Heart left ventricle (tissue), 16 donors: ENCODE data around the gene TRIM67. TPM values are rescaled to one million over a fixed set of nuclear protein-coding genes. Genes with fewer than 3 reads are reported as not detected.
"Not testable (repeated sequence)": the region's sequence is repeated elsewhere in the genome, so short reads cannot be mapped to it uniquely, and the experiment has no call there.

ENCODE experiments used
- ATAC-seq, 4 donors: fragments of 200-7000 bp; cut with Tn5 transposase; one replicate each; pipeline ENCODE4 v1.9.1; 2020 to 2022; ENCODE audit warnings: moderate library complexity in 4 of 4, mild to moderate bottlenecking in 3 of 4, moderate number of reproducible peaks in 1 of 4
- DNase-seq, 5 donors: peaks; one replicate each; pipeline ENCODE4 v3.0.0-alpha.2; 2020
- H3K27ac ChIP-seq, 12 donors: fragments of 200-600 bp; sonication (generic) in 4 of 12; one replicate each; pipeline versions ENCODE4 v1.5.0 to v1.8.0; 2016 to 2022; ENCODE audit warnings: mild to moderate bottlenecking in 2 of 12
- H3K27me3 ChIP-seq, 9 donors: fragments of 200-600 bp; sonication (generic) in 2 of 9; one replicate each; pipeline versions ENCODE4 v1.5.1 to v1.8.0; 2016 to 2022; ENCODE audit warnings: mild to moderate bottlenecking in 3 of 9
- H3K36me3 ChIP-seq, 9 donors: fragments of 200-600 bp; sonication (generic) in 2 of 9; one replicate each; pipeline versions ENCODE4 v1.5.0 to v1.8.0; 2018 to 2022; ENCODE audit warnings: mild to moderate bottlenecking in 2 of 9
- H3K4me1 ChIP-seq, 12 donors: fragments of 200-600 bp; sonication (generic) in 4 of 12; one replicate each; pipeline versions ENCODE4 v1.5.0 to v1.8.0; 2016 to 2022; ENCODE audit warnings: mild to moderate bottlenecking in 3 of 12
- H3K4me3 ChIP-seq, 12 donors: fragments of 200-600 bp; sonication (generic) in 4 of 12; one replicate each; pipeline versions ENCODE4 v1.5.0 to v1.8.0; 2017 to 2022; ENCODE audit warnings: mild to moderate bottlenecking in 9 of 12, moderate library complexity in 4 of 12
- H3K9me3 ChIP-seq, 12 donors: fragments of 200-600 bp; sonication (generic) in 4 of 12; one replicate each; pipeline versions ENCODE4 v1.5.0 to v1.8.0; 2016 to 2022; ENCODE audit warnings: mild to moderate bottlenecking in 1 of 12
- CTCF ChIP-seq, 12 donors: fragments of 200-600 bp; sonication (generic) in 4 of 12; IDR thresholded peaks; one replicate each; pipeline versions ENCODE4 v1.5.0 to v1.8.0; 2018 to 2022; ENCODE audit warnings: antibody characterized with exemption in 12 of 12, mild to moderate bottlenecking in 5 of 12
- POLR2A ChIP-seq, 2 donors: fragments of 450-650 bp; IDR thresholded peaks; one replicate each; pipeline ENCODE4 v1.6.1; 2017; ENCODE audit warnings: antibody characterized with exemption in 2 of 2, mild to moderate bottlenecking in 2 of 2, moderate library complexity in 2 of 2
- WGBS, 4 donors: extraction: QIAGEN DNeasy Blood & Tissue Kit in 2 of 4; methylation state at CpG; one replicate each; pipeline versions ENCODE4 v1.1.5 to v1.1.7; 2013 to 2018; 5-methylcytosine and 5-hydroxymethylcytosine counted together
- intact Hi-C, 10 donors: fragments of 100-400 bp; cut with DNase I; formaldehyde crosslinking; loops; one replicate each; pipeline versions ENCODE4 v1.11.1 to v1.14.2; 2022
- polyA plus RNA-seq, 2 donors: library from polyadenylated mRNA; stranded (reverse); fragments of 200-250 nt; gene quantifications; one replicate each; pipeline ENCODE4 v1.2.3, GENCODE V29; 2013
- total RNA-seq, 9 donors: library from RNA; depleted of rRNA in 2 of 9; stranded (reverse); fragments of >200 nt in 2 of 9; fragmentation: NEBNext Ultra II Directional in 3 of 9; extraction: Animal tissue kit (Norgen Biotek cat#: 25700) in 3 of 9; gene quantifications; one replicate each; pipeline versions ENCODE4 v1.1.0 to v1.2.4, GENCODE V29; 2016 to 2023
- donor health status: ischemic (EF 13 %, LVEDD 7.1; RV severe dilation, severe dysfunction).
- donor health status: healthy with polysubstance abuse.
- donor health status: DM: no; HTN: yes; CAD: no.
- donor health status: DM: no; HTN: no; CAD: no.
- donor health status: ischemic (EF 25% LVEDD 6.9; RV normal size, moderate dysfunction).
- donor health status: ischemic (EF 25% LVEDD 5.7; RV mildly dilated, moderate dysfunction).
- donor health status: healthy.
- donor health status: DM: yes; HTN: yes; CAD: no.
- donor health status: ischemic (EF 35%, LVEDD 5.7; RV mildly dilated, moderate dysfunction).
- donor health status: nonischemic (EF 11% LVEDD 7.7; RV severe dilation, severe dysfunction).
- donor health status: DM: yes; HTN: yes; CAD: no.
- donor health status: PGD.
- donor health status: ischemic (EF 29% LVEDD 5.4; RV normal size, mild dysfunction).
- donor health status: nonischemic (EF 23%, LVEDD 6.1; RV moderate dilation, normal function).

The TRIM67 gene
- total and polyA plus RNA-seq, 11 donors = 0.12 to 0.16 (median 0.13) TPM; not detected in 8

- no peaks in the 10 kb centered on the region for H3K27me3 ChIP-seq
- ATAC-seq (no peak), DNase-seq (no peak)
- peaks cover 0 to 3% (median 0%) of the 10 kb centered on the region in 12 donors for H3K9me3 ChIP-seq
- H3K4me1 ChIP-seq = no peaks in the 10 kb centered on the region
- H3K27ac ChIP-seq = no peak overlapping the region
- intact Hi-C loops = no loop called here
- H3K36me3 ChIP-seq = no peaks in the 10 kb centered on the region
- no peak overlapping the region for H3K4me3 ChIP-seq
- TF ChIP-seq POLR2A (IDR thresholded peaks at IDR 0.05) (no peak), CTCF (IDR thresholded peaks at IDR 0.05) (no peak)
- WGBS, 4 donors = 56 to 63% (median 61%) methylated on average over 4 of the region's 4 CpGs
These were observed 31.3 kb upstream of the TRIM67 start for GRCh38 chr1:231130544-231130943.

DNA sequence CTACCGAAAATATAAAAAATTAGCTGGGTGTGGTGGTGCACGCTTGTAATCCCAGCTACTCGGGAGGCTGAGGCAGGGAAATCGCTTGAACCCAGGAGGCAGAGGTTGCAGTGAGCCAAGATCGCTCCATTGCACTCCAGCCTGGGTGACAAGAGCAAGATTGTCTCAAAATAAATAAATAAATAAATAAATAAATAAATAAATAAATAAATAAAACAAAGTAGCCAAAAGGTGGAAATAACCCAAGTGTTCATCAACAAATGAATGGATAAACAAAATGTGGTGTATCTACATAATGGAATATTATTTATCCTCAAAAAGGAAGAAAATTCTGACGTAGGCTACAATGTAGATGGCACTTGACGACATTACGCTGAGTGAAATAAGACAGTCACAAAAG is 29.3 kb upstream of the TRIM67 start:
- H3K9me3 ChIP-seq, ATAC-seq, H3K27ac ChIP-seq, H3K4me1 ChIP-seq, H3K27me3 ChIP-seq, H3K4me3 ChIP-seq, DNase-seq, H3K36me3 ChIP-seq, intact Hi-C loops: not testable (repeated sequence)
- 94 to 97% (median 96%) methylated on average over 8 of the region's 8 CpGs for WGBS, 4 donors

- Histone ChIP-seq H3K36me3 (no peaks in the 10 kb centered on the region), H3K9me3 (no peaks in the 10 kb centered on the region), H3K27me3 (no peaks in the 10 kb centered on the region), H3K4me1 (peaks cover 0 to 14% (median 5%) of the 10 kb centered on the region in 12 donors), H3K4me3 (no peak overlapping the region), H3K27ac (no peak overlapping the region)
- TF ChIP-seq CTCF (IDR thresholded peaks at IDR 0.05) (no peak), POLR2A (IDR thresholded peaks at IDR 0.05) (no peak)
- ATAC-seq = no peak
- intact Hi-C loops = no loop called here
- DNase-seq = no peak
- WGBS, 4 donors = 75 to 88% (median 83%) methylated on average over 5 of the region's 5 CpGs
These were observed 27.2 kb upstream of the TRIM67 start for GRCh38 chr1:231134624-231135023.

GRCh38 chr1:231138236-231138635 is 23.6 kb upstream of the TRIM67 start:
- 29 to 64% (median 45%) methylated on average over 1 of the region's 1 CpG for whole genome bisulfite sequencing, 4 donors
- DNase-seq (no peak), ATAC-seq (no peak)
- intact Hi-C loops = no loop called here
- Histone ChIP-seq H3K4me1 (peaks cover 0 to 21% (median 8%) of the 10 kb centered on the region in 12 donors), H3K4me3 (no peak overlapping the region), H3K36me3 (no peaks in the 10 kb centered on the region), H3K27ac (no peak overlapping the region), H3K27me3 (peaks cover 0 to 3% (median 0%) of the 10 kb centered on the region in 9 donors), H3K9me3 (peaks cover 0 to 6% (median 0%) of the 10 kb centered on the region in 12 donors)
- no peak for TF ChIP-seq CTCF (IDR thresholded peaks at IDR 0.05)
- TF ChIP-seq POLR2A (IDR thresholded peaks at IDR 0.05) = no peak

GRCh38 chr1:231139125-231139649 is 22.7 kb upstream of the TRIM67 start:
- TF ChIP-seq CTCF (IDR thresholded peaks at IDR 0.05) (no peak), POLR2A (IDR thresholded peaks at IDR 0.05) (no peak)

More at GRCh38 chr1:231139125-231139649, 22.7 kb upstream of the TRIM67 start:
- H3K27ac ChIP-seq = peak overlapping the region in 5 of 12 donors; percentile 1 to 36 (median 24)
- H3K36me3 ChIP-seq = no peaks in the 10 kb centered on the region
- no peak overlapping the region for H3K4me3 ChIP-seq
- 49 to 63% (median 53%) methylated on average over 3 of the region's 3 CpGs for WGBS, 4 donors
- peaks cover 0 to 12% (median 0%) of the 10 kb centered on the region in 12 donors for H3K9me3 ChIP-seq
- H3K4me1 ChIP-seq = peaks cover 0 to 21% (median 8%) of the 10 kb centered on the region in 12 donors
- intact Hi-C loops = no loop called here
- H3K27me3 ChIP-seq = peaks cover 0 to 3% (median 0%) of the 10 kb centered on the region in 9 donors
- ATAC-seq = peak in 3 of 4 donors; percentile 68 to 82 (median 70)
- DNase-seq = no peak
